Measurements from ENCODE around the gene RASA3.
"Not testable (repeated sequence)": the region's sequence is repeated elsewhere in the genome, so short reads cannot be mapped to it uniquely, and the experiment has no call there.

RASA3 gene

GRCh38 chr13:114162533-114162922 lies 30.1 kb upstream of the RASA3 start:
- Histone ChIP-seq H3K9me3 (ENCODE audit: control extremely low read depth in 1 of 5, control insufficient read depth in 4 of 5, insufficient read depth in 2 of 5, low read depth in 1 of 5, low read length in 4 of 5) (no peaks in the 10 kb centered on the region), H3K36me3 (ENCODE audit: control insufficient read depth in 4 of 4, insufficient read depth in 4 of 4, low read length in 3 of 4) (no peaks in the 10 kb centered on the region), H3K4me3 (ENCODE audit: control insufficient read depth in 1 of 7, extremely low read depth in 1 of 7, insufficient read depth in 4 of 7, low read depth in 2 of 7, low read length in 6 of 7) (peak overlapping the region in 3 of 7 experiments; percentile 40 to 62 (median 56)), H3K4me1 (ENCODE audit: control extremely low read depth in 1 of 4, control insufficient read depth in 4 of 4, insufficient read depth in 4 of 4, low read length in 3 of 4) (peaks cover 6 to 47% (median 43%) of the 10 kb centered on the region in 4 experiments), H3K27ac (ENCODE audit: insufficient read depth in 1 of 2, low read depth in 1 of 2, low read length in 2 of 2, poor library complexity in 1 of 2, severe bottlenecking in 2 of 2) (no peak overlapping the region), H3K27me3 (replicated peaks in 2 of 5; ENCODE audit: control insufficient read depth in 4 of 5, insufficient read depth in 5 of 5, low read length in 4 of 5) (no peaks in the 10 kb centered on the region)
- no peak for DNase-seq
- CTCF ChIA-PET = interaction anchor here (1.3 to 3.1 kb wide), 8 partner anchors 8 to 60 kb away, joined by 4 to 11 read pairs (median 5); no protein-coding TSS in a partner anchor
- WGBS (ENCODE audit: insufficient coverage) = 92% methylated on average over 16 of the region's 16 CpGs
- POLR2A ChIA-PET = interaction anchor here (0.5 to 1.8 kb wide), 2 partner anchors 11 to 346 kb away, joined by 3 to 4 read pairs; no protein-coding TSS in a partner anchor

- H3K36me3 ChIP-seq (ENCODE audit: control insufficient read depth in 4 of 4, insufficient read depth in 4 of 4, low read length in 3 of 4) = no peaks in the 10 kb centered on the region
- no peak overlapping the region for H3K27ac ChIP-seq (ENCODE audit: insufficient read depth in 1 of 2, low read depth in 1 of 2, low read length in 2 of 2, poor library complexity in 1 of 2, severe bottlenecking in 2 of 2)
- no peaks in the 10 kb centered on the region for H3K9me3 ChIP-seq (ENCODE audit: control extremely low read depth in 1 of 5, control insufficient read depth in 4 of 5, insufficient read depth in 2 of 5, low read depth in 1 of 5, low read length in 4 of 5)
- ChIA-PET CTCF (interaction anchor here (0.7 to 3.1 kb wide), 8 partner anchors 9 to 61 kb away, joined by 3 to 11 read pairs (median 5); no protein-coding TSS in a partner anchor), POLR2A (interaction anchor here (0.5 to 1.8 kb wide), 2 partner anchors 11 to 346 kb away, joined by 3 to 4 read pairs; no protein-coding TSS in a partner anchor)
- H3K4me3 ChIP-seq (ENCODE audit: control insufficient read depth in 1 of 7, extremely low read depth in 1 of 7, insufficient read depth in 4 of 7, low read depth in 2 of 7, low read length in 6 of 7) = peak overlapping the region in 5 of 7 experiments; percentile 11 to 62 (median 46)
- 7% methylated on average over 27 of the region's 32 CpGs for WGBS (ENCODE audit: insufficient coverage)
- peak; percentile 50 to 62 (median 50) for DNase-seq
- H3K27me3 ChIP-seq (replicated peaks in 2 of 5; ENCODE audit: control insufficient read depth in 4 of 5, insufficient read depth in 5 of 5, low read length in 4 of 5) = no peaks in the 10 kb centered on the region
- H3K4me1 ChIP-seq (ENCODE audit: control extremely low read depth in 1 of 4, control insufficient read depth in 4 of 4, insufficient read depth in 4 of 4, low read length in 3 of 4) = peaks cover 3 to 41% (median 38%) of the 10 kb centered on the region in 4 experiments
Observed at GRCh38 chr13:114161644-114162532, 29.5 kb upstream of the RASA3 start.

GRCh38 chr13:114161028-114161556 lies 28.7 kb upstream of the RASA3 start:
- H3K4me1 ChIP-seq (ENCODE audit: control extremely low read depth in 1 of 4, control insufficient read depth in 4 of 4, insufficient read depth in 4 of 4, low read length in 3 of 4) = peaks cover 3 to 38% (median 31%) of the 10 kb centered on the region in 4 experiments
- DNase-seq = no peak

GRCh38 chr13:114158869-114159666 lies 26.6 kb upstream of the RASA3 start:
- H3K27ac ChIP-seq (ENCODE audit: insufficient read depth in 1 of 2, low read depth in 1 of 2, low read length in 2 of 2, poor library complexity in 1 of 2, severe bottlenecking in 2 of 2); H3K27me3 ChIP-seq (replicated peaks in 2 of 5; ENCODE audit: control insufficient read depth in 4 of 5, insufficient read depth in 5 of 5, low read length in 4 of 5); H3K4me3 ChIP-seq (ENCODE audit: control insufficient read depth in 1 of 7, extremely low read depth in 1 of 7, insufficient read depth in 4 of 7, low read depth in 2 of 7, low read length in 6 of 7); H3K9me3 ChIP-seq (ENCODE audit: control extremely low read depth in 1 of 5, control insufficient read depth in 4 of 5, insufficient read depth in 2 of 5, low read depth in 1 of 5, low read length in 4 of 5); POLR2A ChIA-PET; CTCF ChIA-PET; H3K36me3 ChIP-seq (ENCODE audit: control insufficient read depth in 4 of 4, insufficient read depth in 4 of 4, low read length in 3 of 4); DNase-seq: not testable (repeated sequence)
- peaks cover 0 to 38% (median 24%) of the 10 kb centered on the region in 4 experiments for H3K4me1 ChIP-seq (ENCODE audit: control extremely low read depth in 1 of 4, control insufficient read depth in 4 of 4, insufficient read depth in 4 of 4, low read length in 3 of 4)
- WGBS (ENCODE audit: insufficient coverage) = 96% methylated on average over 7 of the region's 13 CpGs

More at GRCh38 chr13:114161028-114161556, 28.7 kb upstream of the RASA3 start:
- Histone ChIP-seq H3K36me3 (ENCODE audit: control insufficient read depth in 4 of 4, insufficient read depth in 4 of 4, low read length in 3 of 4) (no peaks in the 10 kb centered on the region), H3K27me3 (replicated peaks in 2 of 5; ENCODE audit: control insufficient read depth in 4 of 5, insufficient read depth in 5 of 5, low read length in 4 of 5) (no peaks in the 10 kb centered on the region), H3K4me3 (ENCODE audit: control insufficient read depth in 1 of 7, extremely low read depth in 1 of 7, insufficient read depth in 4 of 7, low read depth in 2 of 7, low read length in 6 of 7) (no peak overlapping the region), H3K27ac (ENCODE audit: insufficient read depth in 1 of 2, low read depth in 1 of 2, low read length in 2 of 2, poor library complexity in 1 of 2, severe bottlenecking in 2 of 2) (no peak overlapping the region), H3K9me3 (ENCODE audit: control extremely low read depth in 1 of 5, control insufficient read depth in 4 of 5, insufficient read depth in 2 of 5, low read depth in 1 of 5, low read length in 4 of 5) (no peaks in the 10 kb centered on the region)
- POLR2A ChIA-PET = interaction anchor here (1.8 kb wide), 1 partner anchor 10 kb away, joined by 4 read pairs; no protein-coding TSS in a partner anchor
- 94% methylated on average over 39 of the region's 47 CpGs for WGBS (ENCODE audit: insufficient coverage)
- CTCF ChIA-PET = interaction anchor here (0.9 to 3.1 kb wide), 7 partner anchors 9 to 61 kb away, joined by 4 to 11 read pairs (median 5); no protein-coding TSS in a partner anchor

GRCh38 chr13:114157869-114158495 lies 25.6 kb upstream of the RASA3 start:
- CTCF ChIA-PET = no interaction called here
- peaks cover 0 to 33% (median 28%) of the 10 kb centered on the region in 4 experiments for H3K4me1 ChIP-seq (ENCODE audit: control extremely low read depth in 1 of 4, control insufficient read depth in 4 of 4, insufficient read depth in 4 of 4, low read length in 3 of 4)
- no peak overlapping the region for H3K4me3 ChIP-seq (ENCODE audit: control insufficient read depth in 1 of 7, extremely low read depth in 1 of 7, insufficient read depth in 4 of 7, low read depth in 2 of 7, low read length in 6 of 7)
- POLR2A ChIA-PET = no interaction called here
- H3K9me3 ChIP-seq (ENCODE audit: control extremely low read depth in 1 of 5, control insufficient read depth in 4 of 5, insufficient read depth in 2 of 5, low read depth in 1 of 5, low read length in 4 of 5) = no peaks in the 10 kb centered on the region
- H3K27me3 ChIP-seq (replicated peaks in 2 of 5; ENCODE audit: control insufficient read depth in 4 of 5, insufficient read depth in 5 of 5, low read length in 4 of 5) = no peaks in the 10 kb centered on the region
- no peak overlapping the region for H3K27ac ChIP-seq (ENCODE audit: insufficient read depth in 1 of 2, low read depth in 1 of 2, low read length in 2 of 2, poor library complexity in 1 of 2, severe bottlenecking in 2 of 2)
- WGBS (ENCODE audit: insufficient coverage) = 95% methylated on average over 7 of the region's 11 CpGs
- DNase-seq = no peak
- no peaks in the 10 kb centered on the region for H3K36me3 ChIP-seq (ENCODE audit: control insufficient read depth in 4 of 4, insufficient read depth in 4 of 4, low read length in 3 of 4)

- no peak overlapping the region for H3K27ac ChIP-seq (ENCODE audit: insufficient read depth in 1 of 2, low read depth in 1 of 2, low read length in 2 of 2, poor library complexity in 1 of 2, severe bottlenecking in 2 of 2)
- H3K36me3 ChIP-seq (ENCODE audit: control insufficient read depth in 4 of 4, insufficient read depth in 4 of 4, low read length in 3 of 4) = no peaks in the 10 kb centered on the region
- H3K4me3 ChIP-seq (ENCODE audit: control insufficient read depth in 1 of 7, extremely low read depth in 1 of 7, insufficient read depth in 4 of 7, low read depth in 2 of 7, low read length in 6 of 7) = no peak overlapping the region
- no peaks in the 10 kb centered on the region for H3K27me3 ChIP-seq (replicated peaks in 2 of 5; ENCODE audit: control insufficient read depth in 4 of 5, insufficient read depth in 5 of 5, low read length in 4 of 5)
- H3K9me3 ChIP-seq (ENCODE audit: control extremely low read depth in 1 of 5, control insufficient read depth in 4 of 5, insufficient read depth in 2 of 5, low read depth in 1 of 5, low read length in 4 of 5) = no peaks in the 10 kb centered on the region
- POLR2A ChIA-PET = no interaction called here
- CTCF ChIA-PET = no interaction called here
- no peak for DNase-seq
- H3K4me1 ChIP-seq (ENCODE audit: control extremely low read depth in 1 of 4, control insufficient read depth in 4 of 4, insufficient read depth in 4 of 4, low read length in 3 of 4) = peaks cover 0 to 30% (median 18%) of the 10 kb centered on the region in 4 experiments
- WGBS (ENCODE audit: insufficient coverage) = 80% methylated on average over 6 of the region's 19 CpGs
Observed at GRCh38 chr13:114155926-114156883, 23.8 kb upstream of the RASA3 start.
